ENCODE results near the gene JSRP1.

Gene JSRP1

GRCh38 chr19:2208975-2209374 lies 47.2 kb downstream of the JSRP1 start:
- H3K27ac ChIP-seq = no peak overlapping the region
- no peak overlapping the region for H3K4me3 ChIP-seq
- no peaks in the 10 kb centered on the region for H3K9me3 ChIP-seq
- peaks cover 33 to 90% (median 69%) of the 10 kb centered on the region in 3 donors for H3K36me3 ChIP-seq
- H3K27me3 ChIP-seq = no peaks in the 10 kb centered on the region
- no peak for TF ChIP-seq CTCF (IDR thresholded peaks at IDR 0.05)
- intact Hi-C loops (cut with DNase I; ENCODE audit: low total_unique reads) = no loop called here
- DNase-seq = no peak
- no peaks in the 10 kb centered on the region for H3K4me1 ChIP-seq

- intact Hi-C loops (cut with DNase I; ENCODE audit: low total_unique reads) = no loop called here
- Histone ChIP-seq H3K36me3 (peaks cover 26 to 90% (median 69%) of the 10 kb centered on the region in 3 donors), H3K9me3 (no peaks in the 10 kb centered on the region), H3K27me3 (no peaks in the 10 kb centered on the region), H3K4me1 (no peaks in the 10 kb centered on the region), H3K27ac (no peak overlapping the region), H3K4me3 (no peak overlapping the region)
- no peak for TF ChIP-seq CTCF (IDR thresholded peaks at IDR 0.05)
- DNase-seq = peak in 1 of 2 donors; percentile 77
Measured at GRCh38 chr19:2207991-2208860, 48.0 kb downstream of the JSRP1 start.

GRCh38 chr19:2207008-2207407 lies 49.2 kb downstream of the JSRP1 start:
- H3K36me3 ChIP-seq = peaks cover 18 to 90% (median 65%) of the 10 kb centered on the region in 3 donors
- no peak overlapping the region for H3K27ac ChIP-seq
- H3K9me3 ChIP-seq = no peaks in the 10 kb centered on the region
- no peak for DNase-seq
- no peak for TF ChIP-seq CTCF (IDR thresholded peaks at IDR 0.05)
- no peaks in the 10 kb centered on the region for H3K4me1 ChIP-seq
- H3K27me3 ChIP-seq = no peaks in the 10 kb centered on the region
- no peak overlapping the region for H3K4me3 ChIP-seq
- intact Hi-C loops (cut with DNase I; ENCODE audit: low total_unique reads) = no loop called here

GRCh38 chr19:2202366-2202765 lies 53.9 kb downstream of the JSRP1 start:
- TF ChIP-seq CTCF (IDR thresholded peaks at IDR 0.05) = no peak
- H3K27ac ChIP-seq = no peak overlapping the region
- DNase-seq = no peak
- intact Hi-C loops (cut with DNase I; ENCODE audit: low total_unique reads) = no loop called here
- H3K36me3 ChIP-seq = peaks cover 0 to 76% (median 34%) of the 10 kb centered on the region in 3 donors
- H3K4me3 ChIP-seq = no peak overlapping the region
- no peaks in the 10 kb centered on the region for H3K9me3 ChIP-seq
- no peaks in the 10 kb centered on the region for H3K27me3 ChIP-seq
- peaks cover 0 to 7% (median 0%) of the 10 kb centered on the region in 4 donors for H3K4me1 ChIP-seq

All from tibial artery (tissue), 4 donors.